ENCODE results near the gene RBPMS2.

Gene RBPMS2

GRCh38 chr15:64731012-64731804 is 44.2 kb downstream of the RBPMS2 start:
- peak overlapping the region; percentile 28; the same call in 1 of the 2 replicates for H3K4me2 ChIP-seq

DNA sequence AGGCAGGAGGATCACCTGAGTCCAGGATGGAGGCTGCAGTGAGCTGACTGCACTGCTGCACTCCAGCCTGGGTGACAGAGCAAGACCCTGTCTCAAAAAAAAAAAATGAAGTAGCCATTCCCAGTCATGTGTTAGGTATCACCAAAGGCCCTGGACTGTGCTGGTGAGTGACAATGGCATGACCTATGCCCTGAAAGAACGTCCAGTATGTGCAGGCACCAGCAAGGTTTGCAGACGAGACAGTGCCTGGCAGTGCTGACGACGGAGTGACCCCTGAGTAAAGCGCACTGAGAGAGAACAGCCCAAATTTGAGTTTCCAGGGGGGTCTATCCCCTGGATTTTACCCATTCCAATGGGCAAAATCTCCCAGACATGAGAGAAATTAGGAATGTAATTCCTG is 45.2 kb downstream of the RBPMS2 start:
- TF ChIP-seq, protein P1, sequence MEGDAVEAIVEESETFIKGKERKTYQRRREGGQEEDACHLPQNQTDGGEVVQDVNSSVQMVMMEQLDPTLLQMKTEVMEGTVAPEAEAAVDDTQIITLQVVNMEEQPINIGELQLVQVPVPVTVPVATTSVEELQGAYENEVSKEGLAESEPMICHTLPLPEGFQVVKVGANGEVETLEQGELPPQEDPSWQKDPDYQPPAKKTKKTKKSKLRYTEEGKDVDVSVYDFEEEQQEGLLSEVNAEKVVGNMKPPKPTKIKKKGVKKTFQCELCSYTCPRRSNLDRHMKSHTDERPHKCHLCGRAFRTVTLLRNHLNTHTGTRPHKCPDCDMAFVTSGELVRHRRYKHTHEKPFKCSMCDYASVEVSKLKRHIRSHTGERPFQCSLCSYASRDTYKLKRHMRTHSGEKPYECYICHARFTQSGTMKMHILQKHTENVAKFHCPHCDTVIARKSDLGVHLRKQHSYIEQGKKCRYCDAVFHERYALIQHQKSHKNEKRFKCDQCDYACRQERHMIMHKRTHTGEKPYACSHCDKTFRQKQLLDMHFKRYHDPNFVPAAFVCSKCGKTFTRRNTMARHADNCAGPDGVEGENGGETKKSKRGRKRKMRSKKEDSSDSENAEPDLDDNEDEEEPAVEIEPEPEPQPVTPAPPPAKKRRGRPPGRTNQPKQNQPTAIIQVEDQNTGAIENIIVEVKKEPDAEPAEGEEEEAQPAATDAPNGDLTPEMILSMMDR (conservative IDR thresholded peaks at IDR 0.05; ENCODE audit: low read depth, low read length): no peak
- H3K36me3 ChIP-seq (ENCODE audit: insufficient read depth): no peaks in the 10 kb centered on the region
- no peak overlapping the region for H3K4me2 ChIP-seq
- peaks cover 7% of the 10 kb centered on the region for H3K4me1 ChIP-seq (ENCODE audit: low read depth, poor library complexity, severe bottlenecking)
- H3K27me3 ChIP-seq (ENCODE audit: insufficient read depth, low read depth): no peaks in the 10 kb centered on the region
- no peak overlapping the region for H2AFZ ChIP-seq (ENCODE audit: low read depth)
- H4K20me1 ChIP-seq (ENCODE audit: insufficient read depth): no peaks in the 10 kb centered on the region
- H3K27ac ChIP-seq: no peak overlapping the region
- H3K4me3 ChIP-seq (IDR thresholded peaks at IDR 0.05; ENCODE audit: insufficient read depth, low read depth, low read length): no peak overlapping the region
- no peaks in the 10 kb centered on the region for H3K79me2 ChIP-seq (ENCODE audit: insufficient read depth, low read depth)
- no peak overlapping the region for H3K9ac ChIP-seq

More at GRCh38 chr15:64731012-64731804, 44.2 kb downstream of the RBPMS2 start:
- no peaks in the 10 kb centered on the region for H3K79me2 ChIP-seq (ENCODE audit: insufficient read depth, low read depth)
- no peaks in the 10 kb centered on the region for H4K20me1 ChIP-seq (ENCODE audit: insufficient read depth)
- no peaks in the 10 kb centered on the region for H3K27me3 ChIP-seq (ENCODE audit: insufficient read depth, low read depth)
- TF ChIP-seq, protein P1 (conservative IDR thresholded peaks at IDR 0.05; ENCODE audit: low read depth, low read length): peak; percentile 94
- no peak overlapping the region for H3K27ac ChIP-seq
- H3K4me3 ChIP-seq (IDR thresholded peaks at IDR 0.05; ENCODE audit: insufficient read depth, low read depth, low read length): no peak overlapping the region
- peaks cover 7% of the 10 kb centered on the region for H3K4me1 ChIP-seq (ENCODE audit: low read depth, poor library complexity, severe bottlenecking)
- no peaks in the 10 kb centered on the region for H3K36me3 ChIP-seq (ENCODE audit: insufficient read depth)
- peak overlapping the region; percentile 52; the same call in 1 of the 2 replicates for H2AFZ ChIP-seq (ENCODE audit: low read depth)
- no peak overlapping the region for H3K9ac ChIP-seq

- no peaks in the 10 kb centered on the region for H3K36me3 ChIP-seq (ENCODE audit: insufficient read depth)
- TF ChIP-seq, protein P1 (conservative IDR thresholded peaks at IDR 0.05; ENCODE audit: low read depth, low read length): no peak
- H3K27ac ChIP-seq: no peak overlapping the region
- H3K4me3 ChIP-seq (IDR thresholded peaks at IDR 0.05; ENCODE audit: insufficient read depth, low read depth, low read length): no peak overlapping the region
- no peaks in the 10 kb centered on the region for H3K79me2 ChIP-seq (ENCODE audit: insufficient read depth, low read depth)
- no peak overlapping the region for H3K4me2 ChIP-seq
- H2AFZ ChIP-seq (ENCODE audit: low read depth): no peak overlapping the region
- no peaks in the 10 kb centered on the region for H3K4me1 ChIP-seq (ENCODE audit: low read depth, poor library complexity, severe bottlenecking)
- no peak overlapping the region for H3K9ac ChIP-seq
- no peaks in the 10 kb centered on the region for H3K27me3 ChIP-seq (ENCODE audit: insufficient read depth, low read depth)
- no peaks in the 10 kb centered on the region for H4K20me1 ChIP-seq (ENCODE audit: insufficient read depth)
Measured at GRCh38 chr15:64720188-64720587, 55.2 kb downstream of the RBPMS2 start.

- no peak overlapping the region for H3K27ac ChIP-seq
- no peak overlapping the region for H2AFZ ChIP-seq (ENCODE audit: low read depth)
- no peak overlapping the region for H3K4me3 ChIP-seq (IDR thresholded peaks at IDR 0.05; ENCODE audit: insufficient read depth, low read depth, low read length)
- no peaks in the 10 kb centered on the region for H4K20me1 ChIP-seq (ENCODE audit: insufficient read depth)
- no peaks in the 10 kb centered on the region for H3K79me2 ChIP-seq (ENCODE audit: insufficient read depth, low read depth)
- H3K4me2 ChIP-seq: no peak overlapping the region
- no peaks in the 10 kb centered on the region for H3K36me3 ChIP-seq (ENCODE audit: insufficient read depth)
- H3K9ac ChIP-seq: no peak overlapping the region
- no peaks in the 10 kb centered on the region for H3K4me1 ChIP-seq (ENCODE audit: low read depth, poor library complexity, severe bottlenecking)
- TF ChIP-seq, protein P1 (conservative IDR thresholded peaks at IDR 0.05; ENCODE audit: low read depth, low read length): no peak
- no peaks in the 10 kb centered on the region for H3K27me3 ChIP-seq (ENCODE audit: insufficient read depth, low read depth)
Measured at GRCh38 chr15:64717735-64718495, 57.5 kb downstream of the RBPMS2 start.

Measured in KMS-11 (cell line).